ENCODE measurements around the gene RSU1.

GRCh38 chr10:16822027-16822426 lies 4.8 kb upstream of the RSU1 start:
- TF ChIP-seq CTCF (IDR thresholded peaks at IDR 0.05) (no peak), POLR2A (IDR thresholded peaks at IDR 0.05) (no peak), EP300 (IDR thresholded peaks at IDR 0.05) (no peak)

All from tibial nerve (tissue), 4 donors.